ENCODE results near the gene USP24.
A peak's percentile ranks its signal among the peaks of the same experiment; 100 is the strongest.
"Not testable (repeated sequence)": the region's sequence is repeated elsewhere in the genome, so short reads cannot be mapped to it uniquely, and the experiment has no call there.

Gene USP24

GRCh38 chr1:55231745-55232144 is 16.6 kb upstream of the USP24 start:
- no peak overlapping the region for H3K4me3 ChIP-seq
- H3K27ac ChIP-seq: no peak overlapping the region

GRCh38 chr1:55230659-55231058 is 15.5 kb upstream of the USP24 start:
- H3K27ac ChIP-seq: no peak overlapping the region

GRCh38 chr1:55229726-55230125 is 14.6 kb upstream of the USP24 start:
- not testable (repeated sequence) for H3K4me3 ChIP-seq, H3K27ac ChIP-seq

More at GRCh38 chr1:55230659-55231058, 15.5 kb upstream of the USP24 start:
- H3K4me3 ChIP-seq: no peak overlapping the region

- Histone ChIP-seq H3K27ac (no peak overlapping the region), H3K4me3 (no peak overlapping the region)
Measured at GRCh38 chr1:55225228-55225627, 10.1 kb upstream of the USP24 start.

GRCh38 chr1:55224729-55225128 is 9.6 kb upstream of the USP24 start:
- Histone ChIP-seq H3K27ac (no peak overlapping the region), H3K4me3 (no peak overlapping the region)

GRCh38 chr1:55222152-55222551 is 7.0 kb upstream of the USP24 start:
- H3K27ac ChIP-seq: no peak overlapping the region
- H3K4me3 ChIP-seq: no peak overlapping the region

GRCh38 chr1:55217226-55217986 is 2.2 kb upstream of the USP24 start:
- peak overlapping the region in 5 of 21 experiments; percentile 21 to 98 (median 34) for H3K27ac ChIP-seq
- H3K4me3 ChIP-seq: no peak overlapping the region

GRCh38 chr1:55216096-55216495 is 932 bp upstream of the USP24 start:
- Histone ChIP-seq H3K4me3 (peak overlapping the region; percentile 71 to 93 (median 81)), H3K27ac (peak overlapping the region; percentile 91 to 100 (median 97))

- Histone ChIP-seq H3K4me3 (peak overlapping the region; percentile 71 to 93 (median 81)), H3K27ac (peak overlapping the region; percentile 91 to 100 (median 97))
Measured at GRCh38 chr1:55214934-55215193, 300 bp downstream of the USP24 start.

- Histone ChIP-seq H3K27ac (peak overlapping the region; percentile 91 to 100 (median 97)), H3K4me3 (peak overlapping the region; percentile 71 to 93 (median 81))
Measured at GRCh38 chr1:55214212-55214933, 791 bp downstream of the USP24 start.

- H3K27ac ChIP-seq: peak overlapping the region in 18 of 21 experiments; percentile 51 to 100 (median 96)
- H3K4me3 ChIP-seq: peak overlapping the region; percentile 71 to 93 (median 81)
Measured at GRCh38 chr1:55213885-55214211, 1.3 kb downstream of the USP24 start.

- peak overlapping the region in 17 of 21 experiments; percentile 20 to 100 (median 95) for H3K27ac ChIP-seq
- peak overlapping the region; percentile 71 to 93 (median 81) for H3K4me3 ChIP-seq
Measured at GRCh38 chr1:55213151-55213884, 1.8 kb downstream of the USP24 start.

GRCh38 chr1:55212349-55213150 is 2.6 kb downstream of the USP24 start:
- Histone ChIP-seq H3K4me3 (peak overlapping the region in 4 of 7 experiments; percentile 71 to 93 (median 80)), H3K27ac (peak overlapping the region in 7 of 21 experiments; percentile 2 to 100 (median 95))

GRCh38 chr1:55211863-55212262 is 3.3 kb downstream of the USP24 start:
- peak overlapping the region in 6 of 21 experiments; percentile 2 to 100 (median 38) for H3K27ac ChIP-seq
- H3K4me3 ChIP-seq: peak overlapping the region in 1 of 7 experiments; percentile 89

GRCh38 chr1:55210990-55211801 is 4.0 kb downstream of the USP24 start:
- H3K27ac ChIP-seq: peak overlapping the region in 5 of 21 experiments; percentile 26 to 100 (median 56)
- H3K4me3 ChIP-seq: no peak overlapping the region

- Histone ChIP-seq H3K4me3 (no peak overlapping the region), H3K27ac (no peak overlapping the region)
Measured at GRCh38 chr1:55209247-55209646, 5.9 kb downstream of the USP24 start.

- H3K4me3 ChIP-seq: no peak overlapping the region
- H3K27ac ChIP-seq: no peak overlapping the region
Measured at GRCh38 chr1:55206210-55206609, 9.0 kb downstream of the USP24 start.

- Histone ChIP-seq H3K27ac (no peak overlapping the region), H3K4me3 (no peak overlapping the region)
Measured at GRCh38 chr1:55204997-55205396, 10.2 kb downstream of the USP24 start.

- H3K4me3 ChIP-seq: no peak overlapping the region
- no peak overlapping the region for H3K27ac ChIP-seq
Measured at GRCh38 chr1:55203064-55203463, 12.1 kb downstream of the USP24 start.

Measured in skin epidermis (tissue), 12 donors.